Nephron (organoid): ENCODE measurements around the gene RAP1B.

Experiments
- H3K27ac Mint-ChIP-seq, 3 experiments: 2 replicates each; pipeline ENCODE4 v1.8.0; 2020; ENCODE audit warnings: mixed read lengths in 3 of 3, mild to moderate bottlenecking in 2 of 3, moderate library complexity in 1 of 3
- H3K27me3 Mint-ChIP-seq: 2 replicates; pipeline ENCODE4 v1.8.0; 2021; ENCODE audit warnings: low read depth, mild to moderate bottlenecking, moderate library complexity, mixed read lengths
- H3K36me3 Mint-ChIP-seq: 2 replicates; pipeline ENCODE4 v1.8.0; 2020; ENCODE audit warnings: low read depth, mixed read lengths
- H3K4me1 Mint-ChIP-seq: 2 replicates; pipeline ENCODE4 v1.8.0; 2020; ENCODE audit warnings: mixed read lengths
- H3K4me3 Mint-ChIP-seq, 3 experiments: 2 replicates each; pipeline ENCODE4 v1.8.0; 2020; ENCODE audit warnings: mild to moderate bottlenecking in 3 of 3, mixed read lengths in 3 of 3, moderate library complexity in 2 of 3
- H3K9me3 Mint-ChIP-seq: 2 replicates; pipeline ENCODE4 v1.8.0; 2020; ENCODE audit warnings: mixed read lengths
- TF ChIP-seq, protein P1 (sequence below), 3 experiments: fragments of 200-600 bp; sonication (generic); IDR thresholded peaks; one replicate each; pipeline ENCODE4 v1.5.0; 2021; ENCODE audit warnings: antibody characterized with exemption in 3 of 3; ENCODE audit not compliant: unreplicated experiment in 3 of 3

Gene RAP1B

DNA sequence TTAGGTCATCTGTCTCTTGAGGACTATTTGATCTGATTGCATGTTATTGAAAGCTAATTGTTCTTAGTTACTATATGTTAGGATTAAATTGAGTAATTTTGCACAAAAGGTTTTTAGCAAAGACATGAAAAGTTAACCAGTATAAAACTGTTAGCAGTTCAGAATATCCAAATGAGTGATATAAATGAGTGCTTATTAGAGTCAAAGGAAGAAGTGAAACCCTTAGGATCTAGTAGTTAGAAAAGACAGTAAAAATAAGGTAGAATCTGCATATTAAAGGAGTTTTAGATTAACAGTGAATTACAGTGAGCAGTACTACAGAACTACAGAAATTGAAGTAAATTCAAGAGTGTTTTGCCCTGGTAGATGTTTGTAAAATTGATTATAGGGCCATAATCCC is 12.4 kb downstream of the RAP1B start:
- Mint-ChIP-seq H3K27me3 (no peaks in the 10 kb centered on the region), H3K4me1 (peaks cover 46% of the 10 kb centered on the region), H3K36me3 (peaks cover 47% of the 10 kb centered on the region), H3K27ac (no peak overlapping the region), H3K9me3 (peaks cover 15% of the 10 kb centered on the region), H3K4me3 (no peak overlapping the region)
- TF ChIP-seq, protein P1, sequence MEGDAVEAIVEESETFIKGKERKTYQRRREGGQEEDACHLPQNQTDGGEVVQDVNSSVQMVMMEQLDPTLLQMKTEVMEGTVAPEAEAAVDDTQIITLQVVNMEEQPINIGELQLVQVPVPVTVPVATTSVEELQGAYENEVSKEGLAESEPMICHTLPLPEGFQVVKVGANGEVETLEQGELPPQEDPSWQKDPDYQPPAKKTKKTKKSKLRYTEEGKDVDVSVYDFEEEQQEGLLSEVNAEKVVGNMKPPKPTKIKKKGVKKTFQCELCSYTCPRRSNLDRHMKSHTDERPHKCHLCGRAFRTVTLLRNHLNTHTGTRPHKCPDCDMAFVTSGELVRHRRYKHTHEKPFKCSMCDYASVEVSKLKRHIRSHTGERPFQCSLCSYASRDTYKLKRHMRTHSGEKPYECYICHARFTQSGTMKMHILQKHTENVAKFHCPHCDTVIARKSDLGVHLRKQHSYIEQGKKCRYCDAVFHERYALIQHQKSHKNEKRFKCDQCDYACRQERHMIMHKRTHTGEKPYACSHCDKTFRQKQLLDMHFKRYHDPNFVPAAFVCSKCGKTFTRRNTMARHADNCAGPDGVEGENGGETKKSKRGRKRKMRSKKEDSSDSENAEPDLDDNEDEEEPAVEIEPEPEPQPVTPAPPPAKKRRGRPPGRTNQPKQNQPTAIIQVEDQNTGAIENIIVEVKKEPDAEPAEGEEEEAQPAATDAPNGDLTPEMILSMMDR (IDR thresholded peaks at IDR 0.05; ENCODE audit: unreplicated experiment in 3 of 3) = no peak

DNA sequence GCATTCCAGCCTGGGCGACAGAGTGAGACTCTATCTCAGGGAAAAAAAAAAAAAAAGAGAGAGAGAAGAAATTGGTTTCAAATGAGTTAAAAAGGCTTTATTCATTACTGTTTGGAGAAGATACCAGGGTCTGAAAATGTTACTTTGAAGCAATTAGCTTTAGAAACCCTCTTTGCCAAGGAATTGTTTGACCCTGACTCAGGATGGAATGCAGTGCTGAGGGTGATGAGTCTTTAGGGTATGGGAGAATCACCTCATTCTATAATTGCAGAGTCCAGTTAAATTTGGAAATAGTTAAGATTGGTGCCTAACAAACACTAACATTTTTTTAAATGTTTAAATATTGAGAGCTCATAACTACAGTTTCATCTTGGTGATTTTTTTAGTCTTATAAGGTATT is 13.3 kb downstream of the RAP1B start:
- Mint-ChIP-seq H3K27ac (no peak overlapping the region), H3K27me3 (no peaks in the 10 kb centered on the region), H3K9me3 (peaks cover 18% of the 10 kb centered on the region), H3K4me1 (peaks cover 39% of the 10 kb centered on the region), H3K36me3 (peaks cover 53% of the 10 kb centered on the region), H3K4me3 (no peak overlapping the region)
- TF ChIP-seq, protein P1 (IDR thresholded peaks at IDR 0.05; ENCODE audit: unreplicated experiment in 3 of 3) = no peak

DNA sequence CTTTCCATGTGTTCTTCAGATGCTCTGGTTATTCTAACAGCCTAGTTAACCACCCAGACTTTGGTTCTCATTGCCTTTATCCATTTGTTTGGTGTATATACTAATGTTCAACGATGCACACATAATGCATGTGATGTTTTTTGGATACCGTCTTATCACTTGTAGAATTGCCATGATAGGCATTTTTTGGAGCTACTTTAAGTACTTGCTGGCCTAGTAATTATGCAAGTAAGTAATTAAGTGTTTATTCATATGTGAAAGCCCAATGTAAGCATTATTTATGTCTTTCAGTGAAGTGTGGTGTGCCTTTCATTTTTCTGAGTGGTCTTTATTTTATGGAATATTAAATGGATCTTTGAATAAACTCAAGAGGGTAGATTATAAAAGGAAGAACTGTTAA is 14.2 kb downstream of the RAP1B start:
- H3K36me3 Mint-ChIP-seq = peaks cover 54% of the 10 kb centered on the region
- TF ChIP-seq, protein P1 (IDR thresholded peaks at IDR 0.05; ENCODE audit: unreplicated experiment in 3 of 3) = no peak
- no peak overlapping the region for H3K4me3 Mint-ChIP-seq
- no peak overlapping the region for H3K27ac Mint-ChIP-seq
- peaks cover 18% of the 10 kb centered on the region for H3K9me3 Mint-ChIP-seq
- H3K27me3 Mint-ChIP-seq = no peaks in the 10 kb centered on the region
- H3K4me1 Mint-ChIP-seq = peaks cover 33% of the 10 kb centered on the region

DNA sequence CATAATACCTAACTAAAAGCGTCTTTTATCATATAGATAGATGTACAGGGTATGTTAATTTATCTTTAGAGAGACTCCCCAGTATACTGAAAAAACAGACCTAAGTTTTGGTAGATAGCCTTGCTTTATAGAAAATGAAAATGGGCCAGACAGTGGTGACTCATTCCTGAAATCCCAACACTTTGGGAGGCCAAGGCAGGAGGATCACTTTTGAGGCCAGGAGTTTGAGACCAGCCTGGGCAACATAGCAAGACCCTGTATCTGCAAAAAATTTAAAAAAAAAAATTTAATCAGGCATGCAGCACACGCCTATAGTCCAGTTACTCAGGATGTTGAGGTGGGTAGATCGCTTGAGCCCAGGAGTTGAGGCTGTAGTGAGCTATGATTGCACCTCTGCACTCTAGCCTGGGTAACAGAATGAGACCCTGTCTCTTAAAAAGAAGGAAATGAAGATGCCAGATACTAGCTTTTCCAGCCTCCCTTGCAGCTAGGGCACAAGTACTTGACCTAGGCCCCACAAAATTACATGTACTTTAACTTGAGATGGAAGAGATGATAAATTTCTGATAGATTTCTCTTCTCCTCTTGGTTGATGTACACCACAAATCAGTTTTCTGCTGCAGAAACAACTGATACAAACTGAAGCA is 17.1 kb downstream of the RAP1B start:
- H3K4me1 Mint-ChIP-seq = peaks cover 20% of the 10 kb centered on the region

DNA sequence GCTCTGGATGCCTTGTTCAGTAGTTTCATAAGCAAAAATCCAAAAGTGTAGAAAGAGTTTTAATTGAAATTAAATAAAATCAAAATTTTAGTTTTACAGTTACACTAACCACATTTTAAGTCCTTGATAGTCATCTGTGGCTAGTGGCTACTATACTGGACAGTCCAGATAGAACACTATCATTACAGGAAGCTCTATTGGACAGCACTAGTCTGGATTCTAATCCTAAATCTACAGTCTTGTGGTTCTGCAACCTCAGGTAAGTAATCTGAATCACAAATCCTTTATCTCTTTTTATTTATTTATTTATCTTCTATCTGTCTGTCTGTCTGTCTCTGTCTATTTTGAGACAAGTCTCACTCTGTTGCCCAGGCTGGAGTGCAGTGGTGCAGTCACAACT is 18.0 kb downstream of the RAP1B start:
- Mint-ChIP-seq H3K4me1 (peaks cover 24% of the 10 kb centered on the region), H3K27ac (no peak overlapping the region), H3K27me3 (no peaks in the 10 kb centered on the region), H3K9me3 (peaks cover 18% of the 10 kb centered on the region), H3K36me3 (peaks cover 46% of the 10 kb centered on the region), H3K4me3 (no peak overlapping the region)
- TF ChIP-seq, protein P1 (IDR thresholded peaks at IDR 0.05; ENCODE audit: unreplicated experiment in 3 of 3) = no peak

More for the DNA sequence above, 17.1 kb downstream of the RAP1B start:
- no peak overlapping the region for H3K27ac Mint-ChIP-seq
- H3K4me3 Mint-ChIP-seq = no peak overlapping the region
- peaks cover 18% of the 10 kb centered on the region for H3K9me3 Mint-ChIP-seq
- no peaks in the 10 kb centered on the region for H3K27me3 Mint-ChIP-seq
- H3K36me3 Mint-ChIP-seq = peaks cover 54% of the 10 kb centered on the region
- TF ChIP-seq, protein P1 (IDR thresholded peaks at IDR 0.05; ENCODE audit: unreplicated experiment in 3 of 3) = no peak

DNA sequence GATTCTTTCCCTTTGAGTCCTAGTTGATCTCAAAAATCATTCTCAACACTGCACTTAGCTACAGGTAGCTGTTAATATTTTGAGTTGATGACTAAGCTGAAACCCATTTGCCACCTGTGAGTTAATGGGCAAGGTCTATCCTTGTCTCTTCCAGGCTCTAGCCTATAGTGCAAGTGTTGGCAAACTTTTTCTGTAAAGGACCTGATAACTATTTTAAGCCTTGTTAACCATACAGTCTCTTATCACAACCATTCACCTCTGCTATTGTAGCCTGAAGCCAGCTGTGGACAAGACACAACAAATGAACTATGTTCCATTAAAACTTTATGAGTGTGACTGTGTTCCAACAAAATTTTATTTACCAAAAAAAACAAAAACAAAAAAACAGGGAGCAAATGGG is 19.4 kb downstream of the RAP1B start:
- Mint-ChIP-seq H3K4me3 (no peak overlapping the region), H3K27ac (peak overlapping the region in 2 of 3 experiments; percentile 38 to 45), H3K4me1 (peaks cover 34% of the 10 kb centered on the region), H3K9me3 (peaks cover 18% of the 10 kb centered on the region), H3K27me3 (no peaks in the 10 kb centered on the region), H3K36me3 (peaks cover 35% of the 10 kb centered on the region)
- TF ChIP-seq, protein P1 (IDR thresholded peaks at IDR 0.05; ENCODE audit: unreplicated experiment in 3 of 3) = no peak
